K562 (cell line): Measurements from ENCODE around the gene SLC30A7. TPM values are rescaled to one million over a fixed set of nuclear protein-coding genes. Genes with fewer than 3 reads are reported as not detected.

ENCODE experiments used
- ATAC-seq: fragments of 200-7000 bp; cut with Tn5 transposase; 3 replicates; pipeline ENCODE4 v1.9.1; 2020; ENCODE audit warnings: moderate library complexity
- BruUV-seq: library from RNA; stranded (reverse); fragments of 400-500 nt; replicated peaks from 2 replicates; lab custom pipeline; 2021; lab: Mats Ljungman, UMichigan
- CTCF ChIA-PET: fragments of 300-600 bp; formaldehyde crosslinking; extraction: SDS; loops from one replicate; lab custom pipeline; 2021; ENCODE audit warnings: low intra/inter-chr PET ratio; lab: Yijun Ruan, JAX
- POLR2A ChIA-PET: fragments of 300-600, 350-650 bp; sonication (Branson Sonifier 250); formaldehyde crosslinking; extraction: SDS; loops from one replicate; lab custom pipeline; 2021; ENCODE audit warnings: antibody characterized with exemption, inconsistent platforms; lab: Yijun Ruan, JAX
- DNase-seq, 4 experiments: peaks; one replicate each; pipeline versions ENCODE4 v3.0.0 to v3.0.0-alpha.2; 2011 to 2018; ENCODE audit warnings: low spot score in 3 of 4, mixed read lengths in 3 of 4; ENCODE audit errors: extremely low read depth in 1 of 4
- FAIRE-seq: peaks from 2 replicates; lab custom pipeline; 2011; peaks lifted over from hg19 to GRCh38; lab: Jason Lieb, UNC
- H2AFZ ChIP-seq: 2 replicates; pipeline ENCODE4 v1.6.0; 2011; ENCODE audit warnings: low read depth, low read length, control low read depth, inconsistent platforms
- H3K27ac ChIP-seq: fragments of 200-600 bp; 3 replicates; pipeline ENCODE4 v1.8.0; 2011; ENCODE audit warnings: low read depth, mild to moderate bottlenecking, control low read depth, inconsistent platforms, low read length, moderate library complexity, mixed read lengths; ENCODE audit errors: extremely low read depth
- H3K27me3 ChIP-seq, 2 experiments: fragments of 300-600 bp in 1 of 2; 2 replicates in 1 of 2; 3 replicates in 1 of 2; pipeline versions ENCODE4 v1.6.0 to v1.8.0; 2011; ENCODE audit warnings: inconsistent platforms in 2 of 2, low read length in 2 of 2, mild to moderate bottlenecking in 1 of 2, mixed read lengths in 1 of 2, moderate library complexity in 1 of 2; ENCODE audit not compliant: control insufficient read depth in 2 of 2, insufficient read depth in 2 of 2
- H3K36me3 ChIP-seq: fragments of 300-600 bp; 3 replicates; pipeline ENCODE4 v1.8.0; 2011; ENCODE audit warnings: mild to moderate bottlenecking, low read length, inconsistent platforms; ENCODE audit not compliant: control insufficient read depth, insufficient read depth
- H3K4me1 ChIP-seq, 2 experiments: fragments of 200-600 bp in 1 of 2; replicated peaks in 1 of 2; 2 replicates in 1 of 2; 3 replicates in 1 of 2; pipeline versions ENCODE4 v1.5.1 to v1.8.0; 2011; ENCODE audit warnings: inconsistent platforms in 2 of 2, low read length in 2 of 2, mild to moderate bottlenecking in 1 of 2, mixed read lengths in 1 of 2, moderate library complexity in 1 of 2; ENCODE audit not compliant: control insufficient read depth in 2 of 2, insufficient read depth in 2 of 2
- H3K4me2 ChIP-seq: 2 replicates; pipeline ENCODE4 v1.6.1; 2011; ENCODE audit warnings: low read length, control low read depth, inconsistent platforms, mixed read lengths; ENCODE audit not compliant: insufficient read depth
- H3K4me3 ChIP-seq: fragments of 200-600 bp; sonication (generic), shearing (Covaris generic); 2 replicates; pipeline ENCODE4 v1.5.1; 2016; ENCODE audit warnings: control low read depth, inconsistent platforms
- H3K79me2 ChIP-seq: fragments of 200-600 bp; 3 replicates; pipeline ENCODE4 v1.8.0; 2011; ENCODE audit warnings: low read length, inconsistent platforms; ENCODE audit not compliant: control insufficient read depth, insufficient read depth
- H3K9ac ChIP-seq, 2 experiments: 2 replicates each; pipeline versions ENCODE4 v1.6.0 to v1.6.1; 2011; ENCODE audit warnings: low read depth in 2 of 2, low read length in 2 of 2, control low read depth in 1 of 2, inconsistent platforms in 1 of 2, mild to moderate bottlenecking in 1 of 2, mixed read lengths in 1 of 2; ENCODE audit not compliant: insufficient read depth in 1 of 2
- H3K9me1 ChIP-seq: one replicate; pipeline ENCODE4 v1.6.0; 2011; ENCODE audit warnings: inconsistent platforms, mild to moderate bottlenecking, low read length, moderate library complexity; ENCODE audit not compliant: control insufficient read depth, insufficient read depth
- H3K9me3 ChIP-seq: replicated peaks from 2 replicates; pipeline ENCODE4 v1.5.1; 2011; ENCODE audit warnings: low read depth, low read length, inconsistent platforms; ENCODE audit not compliant: control insufficient read depth, insufficient read depth
- H4K20me1 ChIP-seq: replicated peaks from 2 replicates; pipeline ENCODE4 v1.6.1; 2011; ENCODE audit warnings: low read length, inconsistent platforms, mixed read lengths; ENCODE audit not compliant: control insufficient read depth, insufficient read depth
- KLF1 ChIP-seq: fragments of 450-650 bp; IDR thresholded peaks from 2 replicates; pipeline ENCODE4 v1.6.1; 2016; ENCODE audit warnings: missing genetic modification characterization, missing compliant biosample characterization
- RAD21 ChIP-seq, 2 experiments: fragments of 250-450 bp in 1 of 2; fragments of 450-650 bp in 1 of 2; sonication (Bioruptor Pico) in 1 of 2; formaldehyde crosslinking in 1 of 2; IDR thresholded peaks in 1 of 2; conservative IDR thresholded peaks in 1 of 2; 2 replicates each; pipeline versions ENCODE4 v1.4.0 to v1.8.0; 2020 to 2022; ENCODE audit warnings: mild to moderate bottlenecking in 2 of 2, moderate library complexity in 1 of 2
- ZFP91 ChIP-seq: sonication (generic); formaldehyde crosslinking; IDR thresholded peaks from 2 replicates; pipeline ENCODE4 v1.8.0; 2022; ENCODE audit warnings: mild to moderate bottlenecking, missing genetic modification reagents
- whole genome bisulfite sequencing: fragments of 100-300 bp; shearing (Covaris generic); methylation state at CpG from one replicate; pipeline ENCODE4 v1.1.6; 2016; ENCODE audit warnings: low coverage, mixed read lengths; ENCODE audit not compliant: insufficient coverage; ENCODE audit errors: missing lambda C conversion rate; 5-methylcytosine and 5-hydroxymethylcytosine counted together
- in situ Hi-C: fragments of 300-500 bp; cut with MboI; formaldehyde crosslinking; loops from 4 replicates; pipeline ENCODE4 v1.15.0; 2018; ENCODE audit warnings: inconsistent platforms, mixed read lengths
- intact Hi-C: fragments of 100-400 bp; cut with micrococcal nuclease; formaldehyde crosslinking; loops from 2 replicates; pipeline ENCODE4 v1.14.2; 2022
- polyA plus RNA-seq, 8 experiments: library from polyadenylated mRNA; depleted of rRNA in 4 of 8; stranded (reverse) in 5 of 8; unstranded in 3 of 8; fragments of >200 nt; fragmentation: Nextera tagmentation in 2 of 8; fragmentation: Illumina TruSeq in 1 of 8; extraction: Ambion mirVana in 2 of 8; extraction: Trizol in 1 of 8; gene quantifications; 2 replicates each; pipeline versions ENCODE4 v1.2.1 to v1.2.3, GENCODE V29; 2011 to 2014; ENCODE audit warnings: inconsistent platforms in 1 of 8, missing spikeins in 1 of 8
- total RNA-seq, 7 experiments: library from RNA; depleted of rRNA in 6 of 7; stranded (reverse); fragments of >200 nt in 6 of 7; fragmentation: Illumina TruSeq in 2 of 7; extraction: Trizol in 2 of 7; gene quantifications; 2 replicates each; pipeline versions ENCODE4 v1.2.1 to v1.2.3, GENCODE V29; 2011 to 2021; ENCODE audit warnings: low replicate concordance in 1 of 7

Gene SLC30A7
- total and polyA plus RNA-seq, 9 of the 15 experiments (the other 6 are each of a cell fraction or from before 2014, with no cell fraction given) = 3.5 to 17.1 (median 7.2) TPM

DNA sequence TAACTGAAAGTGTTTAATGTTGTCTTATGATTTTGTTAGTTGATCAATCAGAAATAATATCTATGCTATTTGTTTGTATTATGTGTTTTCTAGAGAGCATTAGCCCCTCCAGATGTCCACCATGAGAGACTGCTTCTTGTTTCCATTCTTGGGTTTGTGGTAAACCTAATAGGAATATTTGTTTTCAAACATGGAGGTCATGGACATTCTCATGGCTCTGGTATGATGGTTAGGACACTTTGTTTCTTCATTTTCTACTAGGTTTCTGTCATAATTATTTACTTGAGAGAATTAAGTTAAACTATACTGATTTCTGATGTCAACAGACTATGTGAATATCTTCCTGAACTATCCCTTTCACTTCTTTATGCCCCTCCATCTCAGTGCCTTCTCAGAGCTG, 16.1 kb downstream of the SLC30A7 start:
- Histone ChIP-seq H3K4me3 (no peak overlapping the region), H3K4me2 (no peak overlapping the region), H2AFZ (no peak overlapping the region), H3K36me3 (peaks cover 76% of the 10 kb centered on the region), H3K9ac (no peak overlapping the region), H3K9me1 (no peaks in the 10 kb centered on the region), H3K27ac (no peak overlapping the region), H3K79me2 (no peaks in the 10 kb centered on the region), H4K20me1 (no peaks in the 10 kb centered on the region), H3K9me3 (no peaks in the 10 kb centered on the region), H3K27me3 (no peaks in the 10 kb centered on the region), H3K4me1 (no peaks in the 10 kb centered on the region)
- DNase-seq (no peak), ATAC-seq (no peak), FAIRE-seq (no peak)
- in situ Hi-C loops = no loop called here
- ChIA-PET POLR2A (no interaction called here), CTCF (no interaction called here)
- intact Hi-C loops = no loop called here
- BruUV-seq = no TSS peak
- TF ChIP-seq ZFP91 (CRISPR knock-in tag) = no peak

DNA sequence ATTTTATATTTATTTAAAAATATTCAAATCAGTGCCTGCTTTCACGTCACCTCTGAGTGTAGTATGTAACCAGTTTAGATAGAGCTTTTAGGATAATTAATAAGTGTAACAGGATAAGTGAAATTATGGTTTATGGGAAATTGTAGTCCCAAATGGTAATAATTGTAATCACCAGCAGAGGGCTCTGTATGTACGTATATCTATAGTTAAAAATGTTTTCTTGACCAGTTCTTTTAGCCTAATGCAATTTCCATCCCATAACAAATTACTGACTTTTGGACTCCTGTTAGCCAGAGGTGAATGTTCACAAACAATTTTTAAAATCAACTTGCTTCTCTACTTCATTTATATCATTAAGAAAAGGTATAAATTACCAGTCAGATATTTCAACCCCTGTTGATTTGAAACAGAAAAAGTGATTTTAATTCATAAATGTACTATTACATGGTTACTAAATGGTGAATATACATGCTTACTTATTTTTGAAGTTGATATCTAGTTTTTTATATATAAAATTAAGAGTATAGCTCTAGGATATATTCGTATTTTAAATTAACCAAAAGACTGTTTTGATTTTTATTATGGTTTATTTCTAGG, 25.3 kb downstream of the SLC30A7 start:
- CTCF ChIA-PET = interaction anchor here (0.8 to 3.3 kb wide), 3 partner anchors 363 to 436 kb away, joined by 4 to 31 read pairs (median 4); no protein-coding TSS in a partner anchor
- no peaks in the 10 kb centered on the region for H3K27me3 ChIP-seq
- no peak overlapping the region for H3K4me3 ChIP-seq
- peaks cover 70% of the 10 kb centered on the region for H3K36me3 ChIP-seq
- no peaks in the 10 kb centered on the region; the same call in 1 of the 2 replicates for H4K20me1 ChIP-seq
- POLR2A ChIA-PET = no interaction called here
- FAIRE-seq (no peak), ATAC-seq (peak; percentile 44; the same call in 1 of the 3 replicates), DNase-seq (peak; percentile 16 to 60 (median 22))
- H3K27ac ChIP-seq = no peak overlapping the region
- no peaks in the 10 kb centered on the region for H3K4me1 ChIP-seq
- no peak overlapping the region for H3K4me2 ChIP-seq
- no peak overlapping the region for H2AFZ ChIP-seq
- no peaks in the 10 kb centered on the region for H3K9me3 ChIP-seq
- BruUV-seq = no TSS peak
- in situ Hi-C loops (no loop called here), intact Hi-C loops (loop anchor here (1.0 to 2.0 kb wide), 2 partner anchors 317 to 368 kb away; no protein-coding TSS in a partner anchor)
- no peak overlapping the region for H3K9ac ChIP-seq
- H3K79me2 ChIP-seq = no peaks in the 10 kb centered on the region
- 36% methylated on average over 3 of the region's 3 CpGs for WGBS
- no peaks in the 10 kb centered on the region for H3K9me1 ChIP-seq
- TF ChIP-seq RAD21 (CRISPR knock-in tag; conservative IDR thresholded peaks at IDR 0.05 in 1 of 2, IDR thresholded peaks at IDR 0.05 in 1 of 2) (peak; percentile 79 to 84), KLF1 (tag) (no peak)
